Measurements from ENCODE around the gene LRRK2.

- TF ChIP-seq EZH2 (IDR thresholded peaks at IDR 0.05; ENCODE audit: borderline replicate concordance, low read depth, low read length, poor library complexity, severe bottlenecking) (no peak), CTCF (conservative IDR thresholded peaks at IDR 0.05; ENCODE audit: low read depth, low read length) (no peak)
These were observed 157.4 kb downstream of the LRRK2 start for GRCh38 chr12:40382217-40382616.

All from A673 (cell line).